T-helper 9 cell (primary cell): ENCODE results near the gene PIK3CB.
"Not testable (repeated sequence)": the region's sequence is repeated elsewhere in the genome, so short reads cannot be mapped to it uniquely, and the experiment has no call there.

Experiments
- DNase-seq: peaks from one replicate; pipeline ENCODE4 v3.0.0-alpha.2; 2020

The PIK3CB gene

GRCh38 chr3:138846262-138846791 is 11.6 kb upstream of the PIK3CB start:
- no peak for DNase-seq

GRCh38 chr3:138845771-138846173 is 11.0 kb upstream of the PIK3CB start:
- DNase-seq = no peak

- DNase-seq = no peak
Measured at GRCh38 chr3:138845181-138845601, 10.5 kb upstream of the PIK3CB start.

DNA sequence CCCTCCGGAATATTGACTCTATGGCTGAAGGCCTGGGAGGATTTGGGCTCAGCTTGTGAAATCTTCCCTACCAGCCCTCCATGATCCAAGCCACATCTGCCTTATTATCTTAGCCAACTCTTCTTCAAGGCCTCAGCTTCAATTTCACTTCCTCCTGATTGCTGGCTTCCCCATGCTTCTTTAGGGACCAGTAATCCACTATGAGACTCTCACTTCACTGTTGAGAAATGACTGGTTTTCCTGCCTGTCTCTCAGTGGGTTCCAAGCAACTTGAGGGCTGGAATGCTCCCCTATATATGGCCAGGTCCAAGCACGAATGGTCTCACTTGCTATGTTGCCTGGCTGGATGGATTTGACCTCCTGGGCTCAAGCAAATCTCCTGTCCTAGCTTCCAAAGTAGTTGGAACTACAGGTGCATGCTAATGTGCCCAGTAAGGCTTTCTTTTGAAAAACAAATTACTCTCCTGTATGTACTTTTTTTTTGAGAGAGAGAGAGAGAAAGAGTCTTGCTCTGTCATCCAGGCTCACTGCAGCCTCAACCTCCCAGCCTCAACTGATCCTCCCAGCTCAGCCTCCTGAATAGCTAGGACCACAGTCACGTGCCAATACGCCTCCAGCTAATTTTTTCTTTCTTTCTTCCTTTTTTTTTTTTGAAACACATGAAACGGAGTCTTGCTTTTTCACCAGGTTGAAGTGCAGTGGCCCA is 7.9 kb upstream of the PIK3CB start:
- DNase-seq = no peak

GRCh38 chr3:138838385-138838784 is 3.7 kb upstream of the PIK3CB start:
- DNase-seq = not testable (repeated sequence)

DNA sequence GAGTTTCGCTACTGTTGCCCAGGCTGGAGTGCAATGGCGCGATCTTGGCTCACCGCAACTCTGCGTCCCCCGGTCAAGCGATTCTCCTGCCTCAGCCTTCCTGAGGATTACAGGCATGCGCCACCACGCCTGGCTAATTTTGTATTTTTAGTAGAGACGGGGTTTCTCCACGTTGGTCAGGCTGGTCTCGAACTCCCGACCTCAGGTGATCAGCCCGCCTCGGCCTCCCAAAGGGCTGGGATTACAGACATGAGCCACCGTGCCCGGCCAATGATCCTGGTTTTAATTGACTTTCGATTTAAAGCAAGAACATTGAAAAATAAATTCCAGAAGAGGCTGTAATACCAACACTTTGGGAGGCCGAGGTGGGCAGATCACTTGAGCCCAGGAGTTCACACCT is 1.1 kb upstream of the PIK3CB start:
- DNase-seq = not testable (repeated sequence)

DNA sequence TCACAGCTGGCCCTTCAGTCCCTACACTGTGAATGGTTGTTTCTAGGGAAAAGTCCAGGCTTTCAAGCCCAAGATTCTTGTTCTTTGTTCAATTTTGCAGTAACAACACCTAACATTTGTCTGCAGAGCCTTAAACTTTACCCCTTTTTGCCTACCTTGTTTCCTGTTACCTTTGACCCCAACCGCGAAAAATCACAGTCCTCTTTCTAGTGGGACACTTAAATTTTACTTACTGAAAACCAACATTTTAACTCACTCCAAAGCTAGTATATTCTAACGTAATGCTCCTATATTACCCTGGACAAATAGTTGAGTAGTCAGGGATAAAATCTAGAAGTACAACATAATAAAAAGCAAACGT is 649 bp upstream of the PIK3CB start:
- no peak for DNase-seq

- no peak for DNase-seq
Measured at GRCh38 chr3:138833899-138834595, 681 bp downstream of the PIK3CB start.

- DNase-seq = not testable (repeated sequence)
Measured at GRCh38 chr3:138832473-138833057, 2.2 kb downstream of the PIK3CB start.

- DNase-seq = no peak
Measured at GRCh38 chr3:138829886-138830510, 4.7 kb downstream of the PIK3CB start.

DNA sequence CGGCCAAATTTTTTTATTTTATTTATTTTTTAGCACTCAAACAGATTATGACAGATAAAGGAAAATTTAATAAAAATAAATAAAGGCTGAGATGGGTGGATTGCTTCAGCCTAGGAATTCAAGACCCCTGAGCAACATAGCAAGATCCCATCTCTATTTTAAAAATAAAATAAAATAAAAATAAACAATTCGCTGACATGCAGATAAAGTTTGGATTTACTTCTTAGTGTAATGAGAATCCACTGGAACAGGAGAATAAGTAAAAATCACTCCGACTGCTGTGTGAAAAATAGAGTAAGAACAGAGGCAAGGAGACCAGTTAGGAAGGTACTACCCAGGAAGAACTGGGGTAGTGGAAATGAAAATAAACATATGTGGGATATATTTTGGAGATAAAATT is 5.6 kb downstream of the PIK3CB start:
- DNase-seq = no peak

- DNase-seq = no peak
Measured at GRCh38 chr3:138827222-138827621, 7.5 kb downstream of the PIK3CB start.

- no peak for DNase-seq
Measured at GRCh38 chr3:138825336-138825735, 9.4 kb downstream of the PIK3CB start.

- no peak for DNase-seq
Measured at GRCh38 chr3:138824114-138824506, 10.6 kb downstream of the PIK3CB start.

- not testable (repeated sequence) for DNase-seq
Measured at GRCh38 chr3:138820379-138820778, 14.3 kb downstream of the PIK3CB start.

DNA sequence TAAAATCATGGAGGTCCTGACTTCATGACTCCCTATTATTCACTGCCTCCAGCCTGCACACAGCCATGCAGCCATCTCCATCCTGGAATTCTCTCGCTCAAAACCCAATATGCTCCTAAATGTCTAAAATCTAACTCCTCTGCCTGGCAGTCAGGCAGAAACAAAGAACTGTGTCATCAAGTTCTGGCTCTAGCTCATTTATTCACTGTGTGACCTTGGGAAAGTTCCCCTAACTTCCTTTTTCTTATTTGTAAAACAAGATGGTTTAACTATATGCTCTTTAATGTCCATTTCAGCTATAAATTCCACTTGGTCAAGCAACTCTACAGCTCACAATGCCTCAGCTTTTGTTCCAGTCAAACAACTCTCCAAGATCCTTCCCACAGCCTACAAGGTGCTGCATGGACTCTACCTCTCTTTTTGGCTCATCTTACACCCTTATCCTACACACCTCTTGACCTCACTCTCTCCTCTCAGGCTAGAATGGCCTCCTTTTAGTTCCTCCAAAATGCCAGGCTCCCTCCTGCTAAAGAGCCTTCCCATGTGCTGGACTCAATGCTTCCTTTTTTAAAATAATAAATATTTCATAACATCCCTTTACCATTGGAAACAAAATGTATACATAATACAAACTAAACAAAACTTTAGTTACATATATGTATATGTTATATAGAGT is 16.4 kb downstream of the PIK3CB start:
- DNase-seq = no peak

GRCh38 chr3:138817695-138818094 is 17.0 kb downstream of the PIK3CB start:
- no peak for DNase-seq

- no peak for DNase-seq
Measured at GRCh38 chr3:138812806-138813205, 21.9 kb downstream of the PIK3CB start.

- no peak for DNase-seq
Measured at GRCh38 chr3:138809500-138810256, 25.1 kb downstream of the PIK3CB start.

DNA sequence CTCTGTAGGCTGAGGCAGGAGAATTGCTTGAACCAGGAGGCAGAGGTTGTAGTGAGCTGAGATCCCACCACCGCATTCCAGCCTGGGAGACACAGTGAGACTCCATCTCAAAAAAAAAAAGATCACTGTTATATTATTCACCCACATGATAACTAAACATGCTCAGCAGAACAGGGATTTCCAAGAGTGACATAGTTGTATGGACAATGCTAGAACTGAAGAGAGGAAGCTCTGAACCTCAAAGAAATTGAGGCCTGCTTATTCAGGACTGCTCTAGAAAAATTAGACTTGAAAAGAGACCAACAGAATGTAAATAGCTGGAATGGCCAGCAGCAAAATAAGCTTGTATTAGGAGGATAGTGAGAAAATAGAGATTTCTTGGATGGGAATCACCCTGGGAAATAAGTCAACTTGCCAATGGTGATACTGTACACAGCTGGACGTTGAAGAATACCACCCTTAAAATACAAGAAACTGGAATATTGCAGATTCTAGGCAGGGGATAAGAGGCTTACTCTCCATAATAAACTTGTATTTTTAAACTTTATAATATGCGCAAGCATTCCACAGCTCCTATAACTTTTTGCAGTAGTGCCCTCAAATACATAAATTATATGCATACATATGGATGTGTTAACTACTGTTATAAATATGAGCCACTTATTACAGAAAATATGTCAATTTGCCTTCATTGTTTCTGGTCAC is 28.2 kb downstream of the PIK3CB start:
- no peak for DNase-seq

DNA sequence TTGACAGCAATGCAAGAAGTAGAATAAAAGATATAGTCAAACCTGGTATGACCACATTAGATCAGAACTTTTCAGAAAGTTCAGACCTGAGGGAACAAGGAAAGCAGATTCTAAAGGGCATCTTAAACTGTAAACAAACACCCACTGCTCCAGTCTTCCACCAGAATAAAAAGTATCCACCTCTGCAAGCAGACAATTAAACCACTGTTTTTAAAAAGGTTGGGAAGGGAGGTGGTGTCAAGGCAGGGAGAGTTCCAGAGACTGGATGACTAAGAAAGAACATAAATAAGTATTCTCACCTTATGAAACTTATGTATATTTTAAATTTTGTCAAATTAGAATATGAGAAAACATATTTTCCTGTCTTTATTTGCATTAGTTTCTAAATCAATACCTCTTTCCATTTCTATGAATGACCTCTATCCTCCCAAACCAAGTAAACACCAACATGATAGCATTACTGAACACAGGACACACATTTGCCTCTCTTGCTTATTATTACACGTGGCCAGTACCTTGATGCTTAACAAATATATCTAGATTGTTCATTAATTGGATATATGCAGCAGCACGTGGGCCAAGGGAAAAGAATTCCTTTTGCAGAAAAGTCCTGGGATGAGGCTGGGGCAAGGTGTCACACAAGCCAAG is 31.6 kb downstream of the PIK3CB start:
- DNase-seq = no peak
